ENCODE results near the gene MEN1.
"Not testable (repeated sequence)": the region's sequence is repeated elsewhere in the genome, so short reads cannot be mapped to it uniquely, and the experiment has no call there.

MEN1 gene

GRCh38 chr11:64845776-64846129, 35.4 kb upstream of the MEN1 start:
- not testable (repeated sequence) for DNase-seq

GRCh38 chr11:64845129-64845775, 34.9 kb upstream of the MEN1 start:
- no peak for DNase-seq

- peak; percentile 63 for DNase-seq
Measured at GRCh38 chr11:64844330-64845128, 34.2 kb upstream of the MEN1 start, which contains the start of gene CDC42BPG. TSS of gene CDC42BPG (minus strand) at chr11:64844653. CDS start at chr11:64844569, 84 bp downstream.

- DNase-seq, result no peak
Measured at GRCh38 chr11:64843686-64844329, 33.5 kb upstream of the MEN1 start.

- DNase-seq, result no peak
Measured at GRCh38 chr11:64842851-64843685, 32.7 kb upstream of the MEN1 start.

- no peak for DNase-seq
Measured at GRCh38 chr11:64842366-64842759, 32.0 kb upstream of the MEN1 start.

- no peak for DNase-seq
Measured at GRCh38 chr11:64841592-64842365, 31.4 kb upstream of the MEN1 start.

GRCh38 chr11:64839887-64840782, 29.8 kb upstream of the MEN1 start:
- DNase-seq, result no peak

GRCh38 chr11:64839335-64839734, 29.0 kb upstream of the MEN1 start:
- DNase-seq, result no peak

- DNase-seq, result no peak
Measured at GRCh38 chr11:64838600-64839334, 28.4 kb upstream of the MEN1 start.

GRCh38 chr11:64837887-64838351, 27.6 kb upstream of the MEN1 start:
- no peak for DNase-seq

- DNase-seq, result no peak
Measured at GRCh38 chr11:64836448-64837072, 26.2 kb upstream of the MEN1 start.

- DNase-seq, result no peak
Measured at GRCh38 chr11:64835616-64836447, 25.5 kb upstream of the MEN1 start.

- no peak for DNase-seq
Measured at GRCh38 chr11:64834723-64835615, 24.6 kb upstream of the MEN1 start.

- DNase-seq, result no peak
Measured at GRCh38 chr11:64834031-64834722, 23.8 kb upstream of the MEN1 start.

GRCh38 chr11:64833509-64833908, 23.2 kb upstream of the MEN1 start:
- no peak for DNase-seq

- DNase-seq, result no peak
Measured at GRCh38 chr11:64833198-64833502, 22.8 kb upstream of the MEN1 start.

Data from fibroblast of skin of back (primary cell).